HUES64 (cell line): ENCODE data around the gene YWHAH.
A peak's percentile ranks its signal among the peaks of the same experiment; 100 is the strongest.

Experiments used
- H3K27ac ChIP-seq: 2 replicates; pipeline ENCODE4 v1.7.0; 2013; ENCODE audit warnings: low read depth, low read length, inconsistent platforms
- H3K27me3 ChIP-seq: 2 replicates; pipeline ENCODE4 v1.6.1; 2013; ENCODE audit warnings: mild to moderate bottlenecking, low read length; ENCODE audit not compliant: insufficient read depth
- H3K36me3 ChIP-seq: 2 replicates; pipeline ENCODE4 v1.6.1; 2013; ENCODE audit warnings: mild to moderate bottlenecking, low read length; ENCODE audit not compliant: insufficient read depth
- H3K4me1 ChIP-seq: 2 replicates; pipeline ENCODE4 v1.6.1; 2013; ENCODE audit warnings: mild to moderate bottlenecking, low read length, moderate library complexity; ENCODE audit not compliant: insufficient read depth
- H3K4me3 ChIP-seq: 2 replicates; pipeline ENCODE4 v1.5.1; 2013; ENCODE audit warnings: mild to moderate bottlenecking, low read length, moderate library complexity
- H3K9ac ChIP-seq: 2 replicates; pipeline ENCODE4 v1.6.1; 2013; ENCODE audit warnings: mild to moderate bottlenecking, low read depth, low read length
- H3K9me3 ChIP-seq: 2 replicates; pipeline ENCODE4 v1.6.1; 2013; ENCODE audit warnings: low read depth, low read length; ENCODE audit not compliant: insufficient read depth
- WGBS: fragments of 150-250, 120-280 bp; methylation state at CpG from one replicate; pipeline ENCODE4 v1.1.7; 2013; ENCODE audit warnings: missing lambda C conversion rate; 5-methylcytosine and 5-hydroxymethylcytosine counted together

The YWHAH gene

GRCh38 chr22:31951194-31952093, 7.1 kb downstream of the YWHAH start:
- Histone ChIP-seq H3K4me1 (peaks cover 26% of the 10 kb centered on the region), H3K36me3 (peaks cover 91% of the 10 kb centered on the region), H3K27me3 (no peaks in the 10 kb centered on the region), H3K9me3 (no peaks in the 10 kb centered on the region), H3K27ac (peak overlapping the region; percentile 45; the same call in 1 of the 2 replicates), H3K4me3 (no peak overlapping the region), H3K9ac (no peak overlapping the region)
- WGBS: 88% methylated on average over 7 of the region's 8 CpGs

GRCh38 chr22:31952094-31952401, 7.7 kb downstream of the YWHAH start:
- no peak overlapping the region for H3K9ac ChIP-seq
- no peaks in the 10 kb centered on the region for H3K9me3 ChIP-seq
- no peaks in the 10 kb centered on the region for H3K27me3 ChIP-seq
- no peak overlapping the region for H3K4me3 ChIP-seq
- H3K36me3 ChIP-seq: peaks cover 95% of the 10 kb centered on the region
- H3K27ac ChIP-seq: no peak overlapping the region; the same call in 1 of the 2 replicates
- peaks cover 20% of the 10 kb centered on the region for H3K4me1 ChIP-seq
- WGBS: 91% methylated on average over 2 of the region's 2 CpGs

GRCh38 chr22:31952472-31952871, 8.1 kb downstream of the YWHAH start:
- H3K4me1 ChIP-seq: peaks cover 18% of the 10 kb centered on the region
- no peak overlapping the region for H3K9ac ChIP-seq
- no peaks in the 10 kb centered on the region for H3K27me3 ChIP-seq
- H3K9me3 ChIP-seq: no peaks in the 10 kb centered on the region
- 96% methylated on average over 2 of the region's 2 CpGs for WGBS
- H3K4me3 ChIP-seq: no peak overlapping the region
- no peak overlapping the region for H3K27ac ChIP-seq
- H3K36me3 ChIP-seq: peaks cover 95% of the 10 kb centered on the region

GRCh38 chr22:31953261-31953660, 8.9 kb downstream of the YWHAH start:
- Histone ChIP-seq H3K27ac (no peak overlapping the region), H3K9me3 (no peaks in the 10 kb centered on the region), H3K4me3 (no peak overlapping the region), H3K36me3 (peaks cover 94% of the 10 kb centered on the region), H3K4me1 (peaks cover 18% of the 10 kb centered on the region), H3K27me3 (no peaks in the 10 kb centered on the region), H3K9ac (no peak overlapping the region)
- WGBS: 93% methylated on average over 3 of the region's 3 CpGs

GRCh38 chr22:31954535-31955523, 10.5 kb downstream of the YWHAH start:
- Histone ChIP-seq H3K36me3 (peaks cover 81% of the 10 kb centered on the region), H3K9ac (no peak overlapping the region), H3K27me3 (no peaks in the 10 kb centered on the region), H3K9me3 (no peaks in the 10 kb centered on the region), H3K4me3 (no peak overlapping the region), H3K4me1 (peaks cover 18% of the 10 kb centered on the region), H3K27ac (no peak overlapping the region)
- 95% methylated on average over 11 of the region's 11 CpGs for WGBS

- Histone ChIP-seq H3K27ac (no peak overlapping the region), H3K9me3 (no peaks in the 10 kb centered on the region), H3K4me1 (peaks cover 25% of the 10 kb centered on the region), H3K9ac (no peak overlapping the region), H3K4me3 (no peak overlapping the region), H3K27me3 (no peaks in the 10 kb centered on the region), H3K36me3 (peaks cover 66% of the 10 kb centered on the region)
- WGBS: 94% methylated on average over 12 of the region's 12 CpGs
Observed at GRCh38 chr22:31956360-31956759, 12.0 kb downstream of the YWHAH start.

GRCh38 chr22:31957970-31958594, 13.7 kb downstream of the YWHAH start:
- Histone ChIP-seq H3K27me3 (no peaks in the 10 kb centered on the region), H3K9me3 (no peaks in the 10 kb centered on the region), H3K27ac (no peak overlapping the region), H3K36me3 (peaks cover 49% of the 10 kb centered on the region), H3K4me1 (peaks cover 12% of the 10 kb centered on the region), H3K9ac (no peak overlapping the region), H3K4me3 (no peak overlapping the region)
- WGBS: 94% methylated on average over 8 of the region's 9 CpGs

GRCh38 chr22:31958625-31959239, 14.4 kb downstream of the YWHAH start:
- Histone ChIP-seq H3K4me3 (no peak overlapping the region), H3K4me1 (peaks cover 8% of the 10 kb centered on the region), H3K27me3 (no peaks in the 10 kb centered on the region), H3K27ac (no peak overlapping the region), H3K9me3 (no peaks in the 10 kb centered on the region), H3K9ac (no peak overlapping the region), H3K36me3 (peaks cover 47% of the 10 kb centered on the region)
- WGBS: 93% methylated on average over 12 of the region's 12 CpGs

GRCh38 chr22:31960767-31961166, 16.4 kb downstream of the YWHAH start:
- Histone ChIP-seq H3K36me3 (peaks cover 26% of the 10 kb centered on the region), H3K9ac (no peak overlapping the region), H3K9me3 (no peaks in the 10 kb centered on the region), H3K27me3 (no peaks in the 10 kb centered on the region), H3K4me3 (no peak overlapping the region), H3K4me1 (peaks cover 8% of the 10 kb centered on the region), H3K27ac (peak overlapping the region; percentile 22; the same call in 1 of the 2 replicates)
- WGBS: 22% methylated on average over 3 of the region's 5 CpGs

GRCh38 chr22:31962387-31963125, 18.2 kb downstream of the YWHAH start:
- Histone ChIP-seq H3K27me3 (no peaks in the 10 kb centered on the region), H3K9ac (no peak overlapping the region), H3K4me1 (peaks cover 8% of the 10 kb centered on the region), H3K27ac (no peak overlapping the region), H3K9me3 (no peaks in the 10 kb centered on the region), H3K4me3 (no peak overlapping the region), H3K36me3 (peaks cover 9% of the 10 kb centered on the region)
- 86% methylated on average over 12 of the region's 12 CpGs for WGBS
